Subcutaneous adipose tissue (tissue), 4 donors: Measurements from ENCODE around the gene ITGA8. TPM values are rescaled to one million over a fixed set of nuclear protein-coding genes. Genes with fewer than 3 reads are reported as not detected.

Source experiments
- CTCF ChIP-seq: fragments of 450-650 bp; IDR thresholded peaks from one replicate; pipeline ENCODE4 v1.5.1; 2016; ENCODE audit warnings: low read depth, mild to moderate bottlenecking, control low read depth, antibody characterized with exemption, moderate library complexity
- total RNA-seq, 4 donors: library from RNA; depleted of rRNA; stranded (reverse); fragments of >200 nt; gene quantifications; one replicate each; pipeline ENCODE4 v1.1.0, GENCODE V29; 2016

ITGA8 gene
- total RNA-seq, 4 donors from 2014 or later, result 0.33 to 3.6 (median 2.4) TPM

- no peak for TF ChIP-seq CTCF
Measured at GRCh38 chr10:15571575-15571974, 148.1 kb downstream of the ITGA8 start.

DNA sequence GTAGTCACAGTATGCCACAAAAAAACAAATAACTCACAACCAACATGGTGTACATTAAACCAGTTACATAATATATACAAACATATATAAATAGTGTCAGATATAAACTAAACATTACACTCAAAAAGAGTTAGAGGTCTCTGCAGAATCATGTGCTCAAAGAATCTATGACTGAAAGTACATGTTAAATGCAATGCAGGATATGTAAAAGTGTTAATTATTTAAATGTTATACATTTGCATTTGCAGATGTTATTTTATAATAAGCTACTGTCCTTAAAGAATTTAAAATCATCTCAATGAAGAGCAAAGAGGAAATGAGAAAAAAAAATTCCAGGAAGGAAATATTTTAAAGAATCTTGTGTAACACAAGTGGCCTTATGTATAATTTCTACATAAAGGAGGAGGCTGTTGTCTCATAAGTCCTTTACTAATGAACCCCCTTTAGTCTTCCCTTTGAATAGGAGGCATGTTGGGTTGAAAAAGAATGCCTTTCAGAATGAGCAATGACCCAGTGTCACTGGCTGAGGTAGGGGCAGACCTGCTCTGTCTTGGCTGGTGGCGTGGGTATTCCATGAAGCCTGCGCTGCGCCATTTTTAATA is 148.9 kb downstream of the ITGA8 start:
- TF ChIP-seq CTCF, result no peak

- TF ChIP-seq CTCF, result no peak
Measured at GRCh38 chr10:15567952-15568351, 151.8 kb downstream of the ITGA8 start.

- no peak for TF ChIP-seq CTCF
Measured at GRCh38 chr10:15563246-15563645, 156.5 kb downstream of the ITGA8 start.

- no peak for TF ChIP-seq CTCF
Measured at GRCh38 chr10:15562578-15562977, 157.1 kb downstream of the ITGA8 start.

GRCh38 chr10:15562116-15562515 is 157.6 kb downstream of the ITGA8 start:
- TF ChIP-seq CTCF, result no peak

- no peak for TF ChIP-seq CTCF
Measured at GRCh38 chr10:15558136-15558535, 161.6 kb downstream of the ITGA8 start.
